ENCODE measurements around the gene HECW1.

The HECW1 gene

DNA sequence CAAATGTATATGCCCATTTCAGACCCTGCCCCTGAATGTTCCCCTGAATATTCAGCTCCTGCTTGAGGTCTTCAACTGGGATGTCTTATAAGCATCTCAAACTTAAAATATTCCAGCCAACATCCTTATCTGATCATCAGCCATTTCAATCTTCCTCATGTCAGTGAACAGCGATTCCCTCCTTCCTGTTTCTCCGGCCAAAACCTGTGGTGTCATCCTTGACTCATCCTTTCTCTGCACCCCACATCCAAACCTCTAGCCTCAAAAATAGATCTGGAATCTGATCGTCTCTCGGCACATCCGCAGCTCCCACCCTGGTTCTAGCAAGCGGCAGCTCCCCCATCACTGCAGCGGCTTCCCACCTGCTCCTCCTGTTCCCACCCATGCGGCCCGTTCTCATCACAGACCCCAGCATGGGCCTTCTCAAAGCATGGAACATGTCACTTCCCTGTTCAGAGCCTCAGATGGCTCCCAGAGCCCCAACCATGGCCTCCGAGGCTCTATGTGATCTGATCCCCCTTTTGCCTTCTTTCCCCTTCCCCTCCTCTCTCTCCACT is 165.7 kb downstream of the HECW1 start:
- no peak overlapping the region for H3K9ac ChIP-seq (ENCODE audit: low read length)
- H3K4me3 ChIP-seq (ENCODE audit: low read depth in 1 of 2, low read length in 2 of 2): no peak overlapping the region
- H3K36me3 ChIP-seq (ENCODE audit: insufficient read depth, low read length): no peaks in the 10 kb centered on the region
- no peaks in the 10 kb centered on the region for H3K27me3 ChIP-seq (ENCODE audit: control insufficient read depth in 1 of 2, insufficient read depth in 2 of 2, low read length in 2 of 2)
- H3K9me3 ChIP-seq (ENCODE audit: low read length): no peaks in the 10 kb centered on the region
- H3K4me1 ChIP-seq (ENCODE audit: insufficient read depth, low read length): no peaks in the 10 kb centered on the region
- no peak overlapping the region for H3K27ac ChIP-seq (ENCODE audit: low read depth, low read length)

DNA sequence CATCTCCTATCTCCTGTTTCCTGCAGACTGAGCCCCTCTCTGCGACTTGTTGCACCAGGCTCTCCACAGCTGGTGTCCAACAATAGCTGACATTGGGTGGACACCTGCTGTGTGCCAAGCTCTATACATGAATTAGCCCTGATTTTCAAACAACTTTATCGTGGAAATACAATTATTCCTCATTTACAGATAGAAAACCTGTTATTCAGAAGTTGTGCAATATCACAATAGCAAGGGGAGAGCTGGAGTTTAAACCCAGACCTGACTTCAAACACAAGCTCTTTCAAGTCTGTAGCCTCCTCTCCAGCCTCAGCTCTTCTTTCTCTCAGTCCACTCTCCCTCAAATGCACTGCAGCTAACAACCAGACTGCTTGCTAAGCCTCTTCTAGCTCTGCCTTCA is 168.8 kb downstream of the HECW1 start:
- Histone ChIP-seq H3K27ac (ENCODE audit: low read depth, low read length) (no peak overlapping the region), H3K9me3 (ENCODE audit: low read length) (no peaks in the 10 kb centered on the region), H3K36me3 (ENCODE audit: insufficient read depth, low read length) (no peaks in the 10 kb centered on the region), H3K9ac (ENCODE audit: low read length) (no peak overlapping the region), H3K27me3 (ENCODE audit: control insufficient read depth in 1 of 2, insufficient read depth in 2 of 2, low read length in 2 of 2) (no peaks in the 10 kb centered on the region), H3K4me3 (ENCODE audit: low read depth in 1 of 2, low read length in 2 of 2) (no peak overlapping the region), H3K4me1 (ENCODE audit: insufficient read depth, low read length) (no peaks in the 10 kb centered on the region)

DNA sequence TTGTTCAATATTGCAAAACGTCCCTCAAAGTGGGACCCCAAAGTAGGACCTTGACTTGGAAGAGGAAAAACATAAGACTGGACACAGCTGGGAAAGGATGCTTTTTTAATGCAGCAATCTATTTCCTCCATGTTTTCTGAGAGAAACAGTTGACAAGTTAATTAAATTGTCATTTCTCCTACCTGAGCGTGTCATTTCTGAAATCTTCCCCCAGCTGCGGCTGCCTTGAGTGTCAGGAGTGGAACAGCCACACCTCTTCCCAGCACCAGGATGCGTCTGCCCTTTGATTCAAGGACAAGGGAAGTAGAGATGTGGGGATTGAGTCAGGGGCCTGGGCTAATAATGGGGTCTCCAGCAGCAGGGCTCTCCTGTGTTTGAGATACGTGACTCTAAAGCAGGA is 171.3 kb downstream of the HECW1 start:
- no peaks in the 10 kb centered on the region for H3K4me1 ChIP-seq (ENCODE audit: insufficient read depth, low read length)
- no peaks in the 10 kb centered on the region for H3K9me3 ChIP-seq (ENCODE audit: low read length)
- H3K27me3 ChIP-seq (ENCODE audit: control insufficient read depth in 1 of 2, insufficient read depth in 2 of 2, low read length in 2 of 2): no peaks in the 10 kb centered on the region

DNA sequence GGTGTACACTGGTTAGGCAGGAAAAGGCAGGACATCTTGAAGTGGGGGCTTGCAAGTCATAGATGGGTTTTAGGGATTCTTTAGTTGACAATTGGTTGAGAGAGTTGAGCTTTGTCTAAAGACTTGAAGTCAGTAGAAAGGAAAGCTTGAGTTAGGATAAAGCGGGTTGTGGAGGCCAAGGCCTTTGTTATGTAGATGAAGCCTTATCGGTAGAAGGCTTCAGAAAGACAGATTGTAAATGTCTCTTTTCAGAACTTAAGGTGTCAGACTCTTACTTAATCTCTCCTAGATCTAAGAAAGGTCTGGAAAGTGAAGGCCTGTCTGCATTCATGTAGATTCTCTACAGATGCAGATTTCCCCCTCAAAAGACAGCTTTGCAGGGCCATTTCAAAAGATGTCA is 177.4 kb downstream of the HECW1 start:
- Histone ChIP-seq H3K9me3 (ENCODE audit: low read length) (no peaks in the 10 kb centered on the region), H3K27ac (ENCODE audit: low read depth, low read length) (no peak overlapping the region), H3K4me1 (ENCODE audit: insufficient read depth, low read length) (peaks cover 13% of the 10 kb centered on the region), H3K4me3 (ENCODE audit: low read depth in 1 of 2, low read length in 2 of 2) (no peak overlapping the region), H3K27me3 (ENCODE audit: control insufficient read depth in 1 of 2, insufficient read depth in 2 of 2, low read length in 2 of 2) (no peaks in the 10 kb centered on the region), H3K9ac (ENCODE audit: low read length) (no peak overlapping the region), H3K36me3 (ENCODE audit: insufficient read depth, low read length) (no peaks in the 10 kb centered on the region)

More for the DNA sequence above, 171.3 kb downstream of the HECW1 start:
- H3K9ac ChIP-seq (ENCODE audit: low read length): no peak overlapping the region
- H3K4me3 ChIP-seq (ENCODE audit: low read depth in 1 of 2, low read length in 2 of 2): no peak overlapping the region
- no peaks in the 10 kb centered on the region for H3K36me3 ChIP-seq (ENCODE audit: insufficient read depth, low read length)
- no peak overlapping the region for H3K27ac ChIP-seq (ENCODE audit: low read depth, low read length)

DNA sequence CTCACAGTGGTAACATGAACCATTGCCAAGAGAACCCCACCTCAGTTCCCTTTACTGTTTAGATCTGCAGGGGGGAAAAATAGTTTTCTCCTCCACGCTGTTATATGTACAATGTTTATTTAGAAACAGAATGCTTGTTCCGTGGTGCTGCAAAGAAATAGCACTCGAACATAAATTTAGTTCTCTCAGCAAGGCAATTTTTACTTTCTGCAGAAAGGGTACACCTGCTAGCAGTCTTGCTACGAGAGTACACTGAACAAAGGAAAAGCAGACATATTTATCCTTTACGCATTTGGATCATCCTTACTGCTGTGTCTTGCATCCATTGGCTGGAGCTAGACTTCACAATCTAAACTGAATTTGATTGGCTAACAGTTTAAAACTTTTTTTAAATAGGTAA is 178.5 kb downstream of the HECW1 start:
- no peaks in the 10 kb centered on the region for H3K9me3 ChIP-seq (ENCODE audit: low read length)
- no peak overlapping the region for H3K9ac ChIP-seq (ENCODE audit: low read length)
- H3K4me3 ChIP-seq (ENCODE audit: low read depth in 1 of 2, low read length in 2 of 2): no peak overlapping the region
- no peaks in the 10 kb centered on the region for H3K36me3 ChIP-seq (ENCODE audit: insufficient read depth, low read length)
- no peak overlapping the region for H3K27ac ChIP-seq (ENCODE audit: low read depth, low read length)
- no peaks in the 10 kb centered on the region for H3K27me3 ChIP-seq (ENCODE audit: control insufficient read depth in 1 of 2, insufficient read depth in 2 of 2, low read length in 2 of 2)
- peaks cover 13% of the 10 kb centered on the region for H3K4me1 ChIP-seq (ENCODE audit: insufficient read depth, low read length)

DNA sequence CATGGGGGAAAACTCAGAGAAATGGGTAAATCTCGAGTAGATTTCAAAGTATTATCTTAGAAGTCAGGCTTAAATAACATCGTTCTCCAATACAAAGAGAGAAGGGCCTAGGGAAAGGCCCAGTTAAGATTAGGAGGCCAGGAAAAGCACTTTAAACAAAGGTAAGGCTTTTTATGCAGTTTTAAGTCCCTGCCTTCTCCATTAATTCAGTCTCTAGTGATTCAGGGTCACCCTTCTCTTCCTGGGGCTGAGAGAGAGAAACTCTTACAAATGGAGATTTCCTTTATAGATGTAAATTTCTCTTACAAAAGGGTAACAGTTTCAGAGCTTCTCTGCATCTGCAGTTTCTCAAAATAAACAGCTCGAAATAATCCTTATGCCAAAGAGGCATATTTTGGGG is 179.3 kb downstream of the HECW1 start:
- no peak overlapping the region for H3K4me3 ChIP-seq (ENCODE audit: low read depth in 1 of 2, low read length in 2 of 2)
- no peak overlapping the region for H3K27ac ChIP-seq (ENCODE audit: low read depth, low read length)
- no peaks in the 10 kb centered on the region for H3K27me3 ChIP-seq (ENCODE audit: control insufficient read depth in 1 of 2, insufficient read depth in 2 of 2, low read length in 2 of 2)
- H3K9me3 ChIP-seq (ENCODE audit: low read length): no peaks in the 10 kb centered on the region
- H3K4me1 ChIP-seq (ENCODE audit: insufficient read depth, low read length): peaks cover 13% of the 10 kb centered on the region
- H3K36me3 ChIP-seq (ENCODE audit: insufficient read depth, low read length): no peaks in the 10 kb centered on the region
- no peak overlapping the region for H3K9ac ChIP-seq (ENCODE audit: low read length)

DNA sequence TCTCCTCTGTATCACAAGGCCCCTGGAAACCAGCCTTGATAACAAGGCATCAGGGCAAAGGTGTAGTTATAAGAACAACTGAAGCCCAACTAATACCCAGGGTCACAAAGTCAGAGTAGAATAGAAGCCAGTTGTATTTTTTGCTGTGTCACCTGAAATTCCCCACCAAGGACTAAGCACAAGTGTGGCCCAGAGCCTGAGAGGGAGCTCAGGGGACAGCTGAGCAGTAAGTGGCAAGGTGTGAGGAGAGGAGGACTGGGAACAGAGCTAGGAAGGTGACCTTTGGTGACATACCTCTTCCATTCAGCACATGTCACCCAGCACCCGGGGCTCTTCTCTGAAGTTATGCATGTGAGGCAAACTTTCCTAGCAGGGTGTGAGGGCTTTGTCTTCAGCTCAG is 179.9 kb downstream of the HECW1 start:
- Histone ChIP-seq H3K27ac (ENCODE audit: low read depth, low read length) (no peak overlapping the region), H3K9ac (ENCODE audit: low read length) (no peak overlapping the region), H3K27me3 (ENCODE audit: control insufficient read depth in 1 of 2, insufficient read depth in 2 of 2, low read length in 2 of 2) (no peaks in the 10 kb centered on the region)

DNA sequence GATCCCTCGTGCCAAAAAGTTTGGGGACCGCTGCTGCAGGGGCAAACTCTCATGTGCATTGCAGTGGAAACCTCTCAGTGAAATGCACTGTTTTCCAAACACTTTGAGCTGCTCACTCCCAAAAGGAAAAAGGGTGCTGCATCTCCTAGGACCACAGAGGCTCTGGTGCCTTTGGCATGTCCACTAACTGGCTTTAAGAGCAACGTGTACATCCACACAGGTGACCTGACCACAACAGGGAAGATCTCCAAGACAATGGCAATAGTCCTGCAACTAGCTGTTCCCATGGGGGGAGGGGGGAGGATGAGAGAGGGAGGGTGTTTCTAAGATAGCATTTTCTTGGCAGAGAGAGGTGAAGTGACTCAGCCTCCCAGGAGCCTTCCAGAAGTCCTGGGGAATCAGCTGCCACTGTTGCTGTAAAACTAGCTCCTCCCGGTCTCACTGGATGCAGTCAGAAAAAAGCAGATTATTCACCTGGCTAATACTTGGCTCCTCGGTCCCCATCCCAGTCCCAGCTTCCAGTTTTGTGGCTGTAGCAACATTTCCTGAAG is 181.7 kb downstream of the HECW1 start:
- no peak overlapping the region for H3K9ac ChIP-seq (ENCODE audit: low read length)
- H3K4me1 ChIP-seq (ENCODE audit: insufficient read depth, low read length): peaks cover 13% of the 10 kb centered on the region
- no peak overlapping the region for H3K27ac ChIP-seq (ENCODE audit: low read depth, low read length)
- H3K27me3 ChIP-seq (ENCODE audit: control insufficient read depth in 1 of 2, insufficient read depth in 2 of 2, low read length in 2 of 2): no peaks in the 10 kb centered on the region
- no peak overlapping the region for H3K4me3 ChIP-seq (ENCODE audit: low read depth in 1 of 2, low read length in 2 of 2)
- no peaks in the 10 kb centered on the region for H3K36me3 ChIP-seq (ENCODE audit: insufficient read depth, low read length)
- H3K9me3 ChIP-seq (ENCODE audit: low read length): no peaks in the 10 kb centered on the region

More for the DNA sequence above, 179.9 kb downstream of the HECW1 start:
- no peak overlapping the region for H3K4me3 ChIP-seq (ENCODE audit: low read depth in 1 of 2, low read length in 2 of 2)
- H3K4me1 ChIP-seq (ENCODE audit: insufficient read depth, low read length): peaks cover 13% of the 10 kb centered on the region
- no peaks in the 10 kb centered on the region for H3K9me3 ChIP-seq (ENCODE audit: low read length)
- no peaks in the 10 kb centered on the region for H3K36me3 ChIP-seq (ENCODE audit: insufficient read depth, low read length)

DNA sequence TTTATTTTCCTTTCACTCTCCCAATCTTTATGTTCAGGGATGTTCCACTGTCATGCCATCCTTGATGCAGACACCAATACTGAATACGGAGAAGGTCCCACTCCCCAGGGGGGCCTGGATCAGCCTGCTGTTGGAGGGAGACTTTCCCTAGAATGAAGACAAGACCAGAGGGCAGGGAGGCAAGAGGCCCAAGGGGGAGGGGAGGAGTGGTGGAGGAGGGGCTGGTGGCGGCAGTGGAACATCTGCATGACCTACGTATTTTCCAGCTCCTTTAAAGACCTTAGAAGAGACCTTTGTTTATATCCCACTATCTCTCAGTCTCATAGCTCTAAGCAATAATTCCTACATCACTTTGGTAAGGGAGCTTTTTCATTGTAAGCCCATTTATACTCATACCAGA is 183.0 kb downstream of the HECW1 start:
- H3K27me3 ChIP-seq (ENCODE audit: control insufficient read depth in 1 of 2, insufficient read depth in 2 of 2, low read length in 2 of 2): no peaks in the 10 kb centered on the region
- no peak overlapping the region for H3K27ac ChIP-seq (ENCODE audit: low read depth, low read length)
- H3K4me3 ChIP-seq (ENCODE audit: low read depth in 1 of 2, low read length in 2 of 2): no peak overlapping the region
- no peaks in the 10 kb centered on the region for H3K9me3 ChIP-seq (ENCODE audit: low read length)
- no peaks in the 10 kb centered on the region for H3K36me3 ChIP-seq (ENCODE audit: insufficient read depth, low read length)
- H3K9ac ChIP-seq (ENCODE audit: low read length): no peak overlapping the region
- peaks cover 13% of the 10 kb centered on the region for H3K4me1 ChIP-seq (ENCODE audit: insufficient read depth, low read length)

DNA sequence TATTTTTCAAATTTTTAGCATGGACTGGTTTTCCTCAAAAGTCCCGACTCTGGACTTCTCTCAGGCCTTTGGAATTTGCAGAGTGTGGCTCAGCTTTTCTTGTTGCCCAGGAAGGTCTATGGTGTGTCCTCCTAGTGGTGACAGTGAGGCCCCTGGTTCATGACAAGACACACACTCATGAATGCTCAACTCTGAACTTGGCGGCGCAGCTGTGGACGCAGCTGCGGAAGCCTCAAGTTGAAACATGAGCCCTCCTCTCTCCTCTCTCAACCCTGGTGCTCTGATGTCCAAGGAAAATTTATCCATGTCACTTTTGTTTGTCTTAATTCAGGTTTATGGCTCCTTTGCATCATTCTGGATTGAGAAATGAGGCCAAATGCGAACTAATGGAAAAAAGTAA is 183.9 kb downstream of the HECW1 start:
- no peak overlapping the region for H3K27ac ChIP-seq (ENCODE audit: low read depth, low read length)
- H3K27me3 ChIP-seq (ENCODE audit: control insufficient read depth in 1 of 2, insufficient read depth in 2 of 2, low read length in 2 of 2): no peaks in the 10 kb centered on the region
- H3K36me3 ChIP-seq (ENCODE audit: insufficient read depth, low read length): no peaks in the 10 kb centered on the region
- no peak overlapping the region for H3K9ac ChIP-seq (ENCODE audit: low read length)
- H3K4me1 ChIP-seq (ENCODE audit: insufficient read depth, low read length): peaks cover 13% of the 10 kb centered on the region
- H3K4me3 ChIP-seq (ENCODE audit: low read depth in 1 of 2, low read length in 2 of 2): no peak overlapping the region
- H3K9me3 ChIP-seq (ENCODE audit: low read length): no peaks in the 10 kb centered on the region

DNA sequence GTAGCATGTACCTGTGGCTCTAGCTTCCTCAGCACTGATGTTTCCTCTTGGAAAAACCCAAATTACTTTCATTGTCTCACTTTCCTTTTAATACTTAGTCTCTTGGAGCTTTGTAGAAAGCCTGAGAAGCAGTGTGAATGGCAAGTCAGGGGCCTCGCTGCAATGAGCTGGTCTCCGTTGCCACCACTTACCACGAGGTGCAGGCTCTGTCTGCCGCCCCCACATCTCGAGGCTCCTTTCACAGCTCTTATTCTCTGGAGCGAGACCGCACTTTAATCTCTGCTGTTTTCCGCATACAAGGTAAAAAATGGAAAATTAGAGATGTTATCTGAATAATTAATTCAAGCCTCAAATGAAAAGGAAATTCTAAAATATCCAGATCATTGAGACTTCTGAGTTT is 186.2 kb downstream of the HECW1 start:
- no peaks in the 10 kb centered on the region for H3K27me3 ChIP-seq (ENCODE audit: control insufficient read depth in 1 of 2, insufficient read depth in 2 of 2, low read length in 2 of 2)

DNA sequence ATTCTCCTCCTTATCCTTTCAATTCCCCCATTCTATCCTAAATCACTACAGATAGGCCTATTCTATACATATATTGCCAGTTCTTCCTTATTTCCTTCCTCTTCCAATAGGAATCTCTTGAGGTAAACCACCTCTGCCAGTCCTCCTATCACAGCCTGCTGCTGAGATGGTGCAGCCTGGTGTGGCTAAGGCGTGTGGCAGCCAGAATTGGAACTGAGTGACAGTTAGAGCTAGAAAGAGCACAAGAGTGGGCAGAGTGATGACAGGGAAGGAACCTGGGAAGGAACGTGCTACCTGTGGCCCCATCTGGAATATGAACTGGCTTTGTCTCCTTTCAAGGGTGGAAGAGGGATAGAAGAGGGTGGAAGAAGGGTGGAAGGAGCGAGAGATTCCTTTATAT is 187.7 kb downstream of the HECW1 start:
- H3K9ac ChIP-seq (ENCODE audit: low read length): no peak overlapping the region
- H3K4me1 ChIP-seq (ENCODE audit: insufficient read depth, low read length): no peaks in the 10 kb centered on the region
- H3K27ac ChIP-seq (ENCODE audit: low read depth, low read length): no peak overlapping the region
- H3K27me3 ChIP-seq (ENCODE audit: control insufficient read depth in 1 of 2, insufficient read depth in 2 of 2, low read length in 2 of 2): no peaks in the 10 kb centered on the region
- H3K9me3 ChIP-seq (ENCODE audit: low read length): no peaks in the 10 kb centered on the region
- H3K4me3 ChIP-seq (ENCODE audit: low read depth in 1 of 2, low read length in 2 of 2): no peak overlapping the region
- H3K36me3 ChIP-seq (ENCODE audit: insufficient read depth, low read length): no peaks in the 10 kb centered on the region

More for the DNA sequence above, 186.2 kb downstream of the HECW1 start:
- H3K4me1 ChIP-seq (ENCODE audit: insufficient read depth, low read length): peaks cover 12% of the 10 kb centered on the region
- H3K27ac ChIP-seq (ENCODE audit: low read depth, low read length): no peak overlapping the region
- no peak overlapping the region for H3K4me3 ChIP-seq (ENCODE audit: low read depth in 1 of 2, low read length in 2 of 2)
- H3K9ac ChIP-seq (ENCODE audit: low read length): no peak overlapping the region
- no peaks in the 10 kb centered on the region for H3K9me3 ChIP-seq (ENCODE audit: low read length)
- H3K36me3 ChIP-seq (ENCODE audit: insufficient read depth, low read length): no peaks in the 10 kb centered on the region
